ENCODE measurements around the gene SMTN.
"Not testable (repeated sequence)": the region's sequence is repeated elsewhere in the genome, so short reads cannot be mapped to it uniquely, and the experiment has no call there.

Gene SMTN

GRCh38 chr22:31096657-31097279 is 15.7 kb downstream of the SMTN start:
- TF ChIP-seq EZH2 (optimal IDR thresholded peaks at IDR 0.05; ENCODE audit: low read depth, low read length) (no peak), EZH2phosphoT487 (IDR thresholded peaks at IDR 0.05; ENCODE audit: low read length) (no peak), CTCF (IDR thresholded peaks at IDR 0.05; ENCODE audit: low read length) (no peak)
- H3K27ac ChIP-seq (ENCODE audit: low read length), result no peak overlapping the region
- no peaks in the 10 kb centered on the region for H3K36me3 ChIP-seq (replicated peaks; ENCODE audit: insufficient read depth, low read length)
- H3K4me1 ChIP-seq (ENCODE audit: low read length), result no peaks in the 10 kb centered on the region
- H3F3A ChIP-seq (ENCODE audit: insufficient read depth, low read length), result no peaks in the 10 kb centered on the region
- no peak overlapping the region for H2AFZ ChIP-seq (ENCODE audit: low read length)
- no peaks in the 10 kb centered on the region for H3K79me2 ChIP-seq (ENCODE audit: low read length)
- no peak overlapping the region for H3K9ac ChIP-seq (ENCODE audit: low read length)
- no peaks in the 10 kb centered on the region for H3K27me3 ChIP-seq (replicated peaks; ENCODE audit: insufficient read depth, low read length)
- H4K20me1 ChIP-seq (ENCODE audit: insufficient read depth, low read length), result no peaks in the 10 kb centered on the region
- H3K9me2 ChIP-seq (replicated peaks; ENCODE audit: insufficient read depth, low read length), result no peaks in the 10 kb centered on the region
- no peak overlapping the region for H3K4me2 ChIP-seq (ENCODE audit: low read depth, low read length)
- no peak for DNase-seq
- no peak overlapping the region for H3K4me3 ChIP-seq (ENCODE audit: low read length)
- H3K9me3 ChIP-seq (replicated peaks; ENCODE audit: insufficient read depth, low read length), result no peaks in the 10 kb centered on the region

- not testable (repeated sequence) for DNase-seq; H3K9me3 ChIP-seq (replicated peaks; ENCODE audit: insufficient read depth, low read length); H3K27me3 ChIP-seq (replicated peaks; ENCODE audit: insufficient read depth, low read length); H2AFZ ChIP-seq (ENCODE audit: low read length); H3K4me3 ChIP-seq (ENCODE audit: low read length); H3K9ac ChIP-seq (ENCODE audit: low read length); H3K36me3 ChIP-seq (replicated peaks; ENCODE audit: insufficient read depth, low read length); H3K9me2 ChIP-seq (replicated peaks; ENCODE audit: insufficient read depth, low read length); H3F3A ChIP-seq (ENCODE audit: insufficient read depth, low read length); H3K4me1 ChIP-seq (ENCODE audit: low read length); H3K27ac ChIP-seq (ENCODE audit: low read length); H4K20me1 ChIP-seq (ENCODE audit: insufficient read depth, low read length); H3K79me2 ChIP-seq (ENCODE audit: low read length); H3K4me2 ChIP-seq (ENCODE audit: low read depth, low read length)
Measured at GRCh38 chr22:31097539-31097938, 16.4 kb downstream of the SMTN start.

- no peak overlapping the region for H3K4me2 ChIP-seq (ENCODE audit: low read depth, low read length)
- H4K20me1 ChIP-seq (ENCODE audit: insufficient read depth, low read length), result no peaks in the 10 kb centered on the region
- H3K4me3 ChIP-seq (ENCODE audit: low read length), result no peak overlapping the region
Measured at GRCh38 chr22:31097941-31098631, 17.0 kb downstream of the SMTN start.

More at GRCh38 chr22:31097941-31098631, 17.0 kb downstream of the SMTN start:
- H3K27me3 ChIP-seq (replicated peaks; ENCODE audit: insufficient read depth, low read length), result no peaks in the 10 kb centered on the region
- H3K27ac ChIP-seq (ENCODE audit: low read length), result no peak overlapping the region
- H3K4me1 ChIP-seq (ENCODE audit: low read length), result no peaks in the 10 kb centered on the region
- TF ChIP-seq EZH2phosphoT487 (IDR thresholded peaks at IDR 0.05; ENCODE audit: low read length) (no peak), EZH2 (optimal IDR thresholded peaks at IDR 0.05; ENCODE audit: low read depth, low read length) (no peak), CTCF (IDR thresholded peaks at IDR 0.05; ENCODE audit: low read length) (no peak)
- no peaks in the 10 kb centered on the region for H3K79me2 ChIP-seq (ENCODE audit: low read length)
- no peaks in the 10 kb centered on the region for H3K9me3 ChIP-seq (replicated peaks; ENCODE audit: insufficient read depth, low read length)
- no peak overlapping the region for H3K9ac ChIP-seq (ENCODE audit: low read length)
- no peaks in the 10 kb centered on the region for H3K36me3 ChIP-seq (replicated peaks; ENCODE audit: insufficient read depth, low read length)
- no peaks in the 10 kb centered on the region for H3F3A ChIP-seq (ENCODE audit: insufficient read depth, low read length)
- DNase-seq, result no peak
- H3K9me2 ChIP-seq (replicated peaks; ENCODE audit: insufficient read depth, low read length), result no peaks in the 10 kb centered on the region
- H2AFZ ChIP-seq (ENCODE audit: low read length), result no peak overlapping the region

Data from MM.1S (cell line).